Urothelium cell line (cell line): Measurements from ENCODE around the gene SMYD2.

Experiments
- DNase-seq: peaks from one replicate; pipeline ENCODE4 v3.0.0; 2011; ENCODE audit warnings: low spot score, mixed read lengths
- FAIRE-seq: peaks from 2 replicates; lab custom pipeline; 2011; peaks lifted over from hg19 to GRCh38; lab: Jason Lieb, UNC

Gene SMYD2

GRCh38 chr1:214281021-214281719 lies at the start of gene SMYD2:
Gene SMYD2, plus strand, starts transcription at chr1:214281159. Its CDS starts 96 bp downstream, at chr1:214281255.
- peak; percentile 84 for DNase-seq
- FAIRE-seq = no peak

- FAIRE-seq (no peak), DNase-seq (no peak)
These were observed 46.9 kb upstream of the SMYD2 start for GRCh38 chr1:214233856-214234634.

- no peak for DNase-seq
- no peak for FAIRE-seq
These were observed 46.3 kb upstream of the SMYD2 start for GRCh38 chr1:214234635-214235025.

GRCh38 chr1:214236477-214236876 lies 44.5 kb upstream of the SMYD2 start:
- DNase-seq (no peak), FAIRE-seq (no peak)

GRCh38 chr1:214241060-214241459 lies 39.9 kb upstream of the SMYD2 start:
- DNase-seq = no peak
- no peak for FAIRE-seq

GRCh38 chr1:214244252-214244651 lies 36.7 kb upstream of the SMYD2 start:
- FAIRE-seq (no peak), DNase-seq (no peak)

- FAIRE-seq (no peak), DNase-seq (no peak)
These were observed 36.1 kb upstream of the SMYD2 start for GRCh38 chr1:214244841-214245240.

GRCh38 chr1:214247501-214248041 lies 33.4 kb upstream of the SMYD2 start:
- FAIRE-seq (no peak), DNase-seq (no peak)

GRCh38 chr1:214248311-214249085 lies 32.5 kb upstream of the SMYD2 start:
- no peak for FAIRE-seq
- DNase-seq = no peak

- DNase-seq = no peak
- FAIRE-seq = no peak
These were observed 31.3 kb upstream of the SMYD2 start for GRCh38 chr1:214249651-214250050.

GRCh38 chr1:214251354-214251753 lies 29.6 kb upstream of the SMYD2 start:
- no peak for DNase-seq
- no peak for FAIRE-seq

GRCh38 chr1:214255509-214255908 lies 25.4 kb upstream of the SMYD2 start:
- no peak for FAIRE-seq
- DNase-seq = no peak

- no peak for DNase-seq
- no peak for FAIRE-seq
These were observed 21.5 kb upstream of the SMYD2 start for GRCh38 chr1:214259353-214259977.

- DNase-seq (no peak), FAIRE-seq (no peak)
These were observed 20.3 kb upstream of the SMYD2 start for GRCh38 chr1:214260561-214261205.

- FAIRE-seq (peak; percentile 95), DNase-seq (peak; percentile 81)
These were observed 19.5 kb upstream of the SMYD2 start for GRCh38 chr1:214261206-214262123.

GRCh38 chr1:214264196-214264595 lies 16.8 kb upstream of the SMYD2 start:
- FAIRE-seq (no peak), DNase-seq (no peak)

- FAIRE-seq = no peak
- no peak for DNase-seq
These were observed 16.0 kb upstream of the SMYD2 start for GRCh38 chr1:214264976-214265375.

GRCh38 chr1:214270097-214270650 lies 10.8 kb upstream of the SMYD2 start:
- DNase-seq = no peak
- no peak for FAIRE-seq
